Left ventricle myocardium superior (tissue), 1 donor: ENCODE measurements around the gene ARHGAP11B. TPM values are rescaled to one million over a fixed set of nuclear protein-coding genes. Genes with fewer than 3 reads are reported as not detected.

ENCODE experiments used
- total RNA-seq: library from RNA; stranded (reverse); fragmentation: NEBNext Ultra II Directional; extraction: Animal tissue kit (Norgen Biotek cat#: 25700); gene quantifications from one replicate; pipeline ENCODE4 v1.2.1, GENCODE V29; 2021
- donor health status: DM: no; HTN: yes; CAD: no; lungs with severe emphysema.

ARHGAP11B gene

Other genes starting within 250 kb of the ARHGAP11B start
- gene CHRFAM7A, start 232.6 kb upstream of the ARHGAP11B start, total RNA-seq = 1.3 TPM
- 5.2 TPM for gene GOLGA8R, start 211.9 kb upstream of the ARHGAP11B start, total RNA-seq
- gene GOLGA8Q, start 74.1 kb upstream of the ARHGAP11B start, total RNA-seq = 1.1 TPM
- not detected for gene GOLGA8H, start 22.1 kb upstream of the ARHGAP11B start, total RNA-seq